Measurements from ENCODE around the gene NEFH. TPM values are rescaled to one million over a fixed set of nuclear protein-coding genes. Genes with fewer than 3 reads are reported as not detected.

Gene NEFH
- total and polyA plus RNA-seq, 2 experiments from 2014 or later: 1.8 to 2.4 TPM

GRCh38 chr22:29477723-29478318 is 2.2 kb upstream of the NEFH start:
- Histone ChIP-seq H3K36me3 (no peaks in the 10 kb centered on the region), H3K4me1 (ENCODE audit: low read depth) (peaks cover 10% of the 10 kb centered on the region), H3K4me3 (no peak overlapping the region), H3K27me3 (peaks cover 61% of the 10 kb centered on the region), H3K9me3 (ENCODE audit: low read depth) (no peaks in the 10 kb centered on the region), H3K27ac (no peak overlapping the region)
- TF ChIP-seq, protein P1, sequence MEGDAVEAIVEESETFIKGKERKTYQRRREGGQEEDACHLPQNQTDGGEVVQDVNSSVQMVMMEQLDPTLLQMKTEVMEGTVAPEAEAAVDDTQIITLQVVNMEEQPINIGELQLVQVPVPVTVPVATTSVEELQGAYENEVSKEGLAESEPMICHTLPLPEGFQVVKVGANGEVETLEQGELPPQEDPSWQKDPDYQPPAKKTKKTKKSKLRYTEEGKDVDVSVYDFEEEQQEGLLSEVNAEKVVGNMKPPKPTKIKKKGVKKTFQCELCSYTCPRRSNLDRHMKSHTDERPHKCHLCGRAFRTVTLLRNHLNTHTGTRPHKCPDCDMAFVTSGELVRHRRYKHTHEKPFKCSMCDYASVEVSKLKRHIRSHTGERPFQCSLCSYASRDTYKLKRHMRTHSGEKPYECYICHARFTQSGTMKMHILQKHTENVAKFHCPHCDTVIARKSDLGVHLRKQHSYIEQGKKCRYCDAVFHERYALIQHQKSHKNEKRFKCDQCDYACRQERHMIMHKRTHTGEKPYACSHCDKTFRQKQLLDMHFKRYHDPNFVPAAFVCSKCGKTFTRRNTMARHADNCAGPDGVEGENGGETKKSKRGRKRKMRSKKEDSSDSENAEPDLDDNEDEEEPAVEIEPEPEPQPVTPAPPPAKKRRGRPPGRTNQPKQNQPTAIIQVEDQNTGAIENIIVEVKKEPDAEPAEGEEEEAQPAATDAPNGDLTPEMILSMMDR (IDR thresholded peaks at IDR 0.05; ENCODE audit: low read depth, low read length): no peak
- DNase-seq (ENCODE audit: low read depth in 1 of 2, low spot score in 1 of 2): no peak

DNA sequence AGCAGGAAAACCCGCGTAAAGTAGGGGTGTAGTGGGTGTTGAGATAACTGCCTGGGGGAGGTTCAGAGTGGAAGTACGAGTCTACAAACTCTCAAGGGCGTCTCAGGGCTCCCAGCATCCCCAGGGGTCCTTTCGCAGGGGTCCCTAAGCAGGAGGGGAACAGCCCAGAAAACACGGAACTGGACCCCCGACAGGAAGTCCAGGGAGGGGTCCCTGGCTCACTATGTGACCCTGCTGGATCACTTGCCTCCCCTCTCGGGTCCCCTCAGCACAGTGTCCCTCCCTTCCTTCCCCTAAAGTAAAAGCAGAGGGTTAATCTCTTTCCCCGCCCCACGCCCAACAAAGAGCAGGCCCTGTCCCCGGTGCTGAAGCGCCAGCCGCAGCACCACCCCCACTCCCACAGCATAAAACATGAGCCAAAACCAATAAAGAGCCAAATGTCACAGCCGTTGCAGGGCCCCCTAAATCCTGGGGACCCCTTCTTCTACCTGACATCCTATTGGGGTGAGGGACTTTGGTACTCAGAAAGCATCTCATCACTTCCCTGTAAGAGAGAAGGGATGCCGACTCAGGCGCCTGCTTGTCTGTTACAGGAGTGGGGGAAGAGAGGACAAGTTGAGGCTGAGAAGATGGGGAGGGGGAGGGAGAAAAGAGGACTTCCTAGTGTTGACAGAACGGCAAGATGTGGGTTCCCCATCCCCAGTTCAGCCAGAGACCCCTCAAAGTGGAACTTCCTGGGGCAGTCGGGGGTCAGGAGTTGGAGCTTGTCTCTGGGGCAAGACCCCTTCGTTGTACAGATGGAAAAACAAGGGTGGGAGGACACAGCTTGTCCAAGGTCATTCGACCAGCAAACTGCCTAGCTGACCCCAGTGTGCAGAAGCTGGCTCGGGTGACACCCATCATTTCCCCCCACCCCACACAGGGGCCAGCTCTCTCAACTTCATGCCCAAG is 1.4 kb upstream of the NEFH start:
- DNase-seq (ENCODE audit: low read depth in 1 of 2, low spot score in 1 of 2): peak; percentile 28 to 72
- H3K36me3 ChIP-seq: no peaks in the 10 kb centered on the region
- H3K27ac ChIP-seq: no peak overlapping the region
- TF ChIP-seq, protein P1 (IDR thresholded peaks at IDR 0.05; ENCODE audit: low read depth, low read length): no peak
- H3K4me1 ChIP-seq (ENCODE audit: low read depth): peaks cover 10% of the 10 kb centered on the region
- H3K9me3 ChIP-seq (ENCODE audit: low read depth): no peaks in the 10 kb centered on the region
- no peak overlapping the region for H3K4me3 ChIP-seq
- peaks cover 62% of the 10 kb centered on the region for H3K27me3 ChIP-seq

DNA sequence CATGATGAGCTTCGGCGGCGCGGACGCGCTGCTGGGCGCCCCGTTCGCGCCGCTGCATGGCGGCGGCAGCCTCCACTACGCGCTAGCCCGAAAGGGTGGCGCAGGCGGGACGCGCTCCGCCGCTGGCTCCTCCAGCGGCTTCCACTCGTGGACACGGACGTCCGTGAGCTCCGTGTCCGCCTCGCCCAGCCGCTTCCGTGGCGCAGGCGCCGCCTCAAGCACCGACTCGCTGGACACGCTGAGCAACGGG is 169 bp downstream of the NEFH start:
- H3K4me3 ChIP-seq: peak overlapping the region; percentile 12
- H3K4me1 ChIP-seq (ENCODE audit: low read depth): peaks cover 10% of the 10 kb centered on the region
- no peaks in the 10 kb centered on the region for H3K9me3 ChIP-seq (ENCODE audit: low read depth)
- TF ChIP-seq, protein P1 (IDR thresholded peaks at IDR 0.05; ENCODE audit: low read depth, low read length): no peak
- peaks cover 59% of the 10 kb centered on the region for H3K27me3 ChIP-seq
- no peak overlapping the region for H3K27ac ChIP-seq
- no peak for DNase-seq (ENCODE audit: low read depth in 1 of 2, low spot score in 1 of 2)
- no peaks in the 10 kb centered on the region for H3K36me3 ChIP-seq

DNA sequence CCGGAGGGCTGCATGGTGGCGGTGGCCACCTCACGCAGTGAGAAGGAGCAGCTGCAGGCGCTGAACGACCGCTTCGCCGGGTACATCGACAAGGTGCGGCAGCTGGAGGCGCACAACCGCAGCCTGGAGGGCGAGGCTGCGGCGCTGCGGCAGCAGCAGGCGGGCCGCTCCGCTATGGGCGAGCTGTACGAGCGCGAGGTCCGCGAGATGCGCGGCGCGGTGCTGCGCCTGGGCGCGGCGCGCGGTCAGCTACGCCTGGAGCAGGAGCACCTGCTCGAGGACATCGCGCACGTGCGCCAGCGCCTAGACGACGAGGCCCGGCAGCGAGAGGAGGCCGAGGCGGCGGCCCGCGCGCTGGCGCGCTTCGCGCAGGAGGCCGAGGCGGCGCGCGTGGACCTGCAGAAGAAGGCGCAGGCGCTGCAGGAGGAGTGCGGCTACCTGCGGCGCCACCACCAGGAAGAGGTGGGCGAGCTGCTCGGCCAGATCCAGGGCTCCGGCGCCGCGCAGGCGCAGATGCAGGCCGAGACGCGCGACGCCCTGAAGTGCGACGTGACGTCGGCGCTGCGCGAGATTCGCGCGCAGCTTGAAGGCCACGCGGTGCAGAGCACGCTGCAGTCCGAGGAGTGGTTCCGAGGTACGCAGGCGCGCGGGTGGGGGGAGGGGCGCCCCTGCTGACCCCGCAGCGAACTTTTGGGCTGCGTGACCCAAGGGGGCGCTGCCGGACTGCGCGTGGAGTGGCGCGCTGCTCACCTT is 670 bp downstream of the NEFH start:
- peak overlapping the region; percentile 12 for H3K4me3 ChIP-seq
- H3K27me3 ChIP-seq: peaks cover 59% of the 10 kb centered on the region
- peak; percentile 82 for DNase-seq (ENCODE audit: low read depth in 1 of 2, low spot score in 1 of 2)
- no peaks in the 10 kb centered on the region for H3K9me3 ChIP-seq (ENCODE audit: low read depth)
- TF ChIP-seq, protein P1 (IDR thresholded peaks at IDR 0.05; ENCODE audit: low read depth, low read length): peak; percentile 16
- H3K27ac ChIP-seq: no peak overlapping the region
- H3K4me1 ChIP-seq (ENCODE audit: low read depth): peaks cover 10% of the 10 kb centered on the region
- no peaks in the 10 kb centered on the region for H3K36me3 ChIP-seq

DNA sequence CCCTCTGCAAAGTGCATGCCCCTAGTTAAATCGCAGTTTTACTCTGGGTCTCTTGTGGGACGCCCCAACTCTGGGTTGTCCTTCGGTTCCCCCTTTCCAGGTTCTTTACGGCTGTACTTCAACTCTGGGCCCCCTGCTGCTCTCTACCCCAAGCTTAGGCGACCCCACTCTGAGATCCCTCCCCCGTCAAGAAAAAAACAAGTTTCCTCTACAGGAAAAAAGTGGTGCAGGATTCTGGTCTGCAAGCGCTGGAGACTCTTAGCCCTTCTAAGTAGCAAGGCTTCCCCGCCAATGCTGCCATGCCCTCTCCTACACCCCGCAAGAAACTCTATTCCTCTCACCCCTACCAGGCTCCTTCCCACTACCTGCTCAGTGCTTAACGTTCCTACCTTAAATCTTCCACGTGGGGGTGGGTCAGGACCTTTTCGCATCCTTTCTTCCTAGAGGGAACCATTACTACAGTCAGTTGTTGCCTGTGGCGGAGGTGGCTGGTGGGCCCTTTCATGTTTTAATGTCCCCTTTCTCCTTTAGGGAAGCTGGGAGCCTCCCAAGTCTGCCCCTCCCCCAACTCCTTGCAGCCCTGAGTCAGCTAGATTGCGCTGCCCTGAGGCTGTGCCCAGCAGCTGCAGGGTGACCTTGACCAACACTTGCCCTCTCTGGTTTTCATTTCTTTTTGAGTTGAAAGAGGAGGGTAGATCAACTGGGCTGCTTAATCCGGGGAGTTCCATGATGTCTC is 1.4 kb downstream of the NEFH start:
- TF ChIP-seq, protein P1 (IDR thresholded peaks at IDR 0.05; ENCODE audit: low read depth, low read length): no peak
- Histone ChIP-seq H3K9me3 (ENCODE audit: low read depth) (no peaks in the 10 kb centered on the region), H3K4me1 (ENCODE audit: low read depth) (peaks cover 10% of the 10 kb centered on the region), H3K27ac (no peak overlapping the region), H3K36me3 (no peaks in the 10 kb centered on the region), H3K27me3 (peaks cover 55% of the 10 kb centered on the region), H3K4me3 (peak overlapping the region; percentile 12)
- DNase-seq (ENCODE audit: low read depth in 1 of 2, low spot score in 1 of 2): peak; percentile 27 to 33
